Uterus (tissue), 2 donors: ENCODE results near the gene MYOZ3.

Experiments used
- CTCF ChIP-seq, 4 experiments: fragments of 200-600 bp in 2 of 4; fragments of 450-650 bp in 2 of 4; sonication (generic) in 2 of 4; IDR thresholded peaks; one replicate each; pipeline ENCODE4 v1.5.1; 2016 to 2019; ENCODE audit warnings: antibody characterized with exemption in 4 of 4, mild to moderate bottlenecking in 2 of 4, moderate library complexity in 1 of 4
- POLR2A ChIP-seq, 2 donors: fragments of 450-650 bp; IDR thresholded peaks; one replicate each; pipeline ENCODE4 v1.6.1; 2016; ENCODE audit warnings: antibody characterized with exemption in 2 of 2, mild to moderate bottlenecking in 1 of 2, moderate library complexity in 1 of 2

GRCh38 chr5:150619359-150620230 is 41.5 kb upstream of the MYOZ3 start:
- TF ChIP-seq CTCF (IDR thresholded peaks at IDR 0.05) (peak in 1 of 4 experiments; percentile 9), POLR2A (IDR thresholded peaks at IDR 0.05) (no peak)
